Uterus (tissue), 2 donors: Measurements from ENCODE around the gene RUNX1.

Experiments
- POLR2A ChIP-seq, 2 donors: fragments of 450-650 bp; IDR thresholded peaks; one replicate each; pipeline ENCODE4 v1.6.1; 2016; ENCODE audit warnings: antibody characterized with exemption in 2 of 2, mild to moderate bottlenecking in 1 of 2, moderate library complexity in 1 of 2
- TF ChIP-seq, protein P1 (sequence below), 4 experiments: fragments of 200-600 bp in 2 of 4; fragments of 450-650 bp in 2 of 4; sonication (generic) in 2 of 4; IDR thresholded peaks; one replicate each; pipeline ENCODE4 v1.5.1; 2016 to 2019; ENCODE audit warnings: antibody characterized with exemption in 4 of 4, mild to moderate bottlenecking in 2 of 4, moderate library complexity in 1 of 4

GRCh38 chr21:35091496-35091895 is 42.4 kb upstream of the RUNX1 start:
- TF ChIP-seq, protein P1, sequence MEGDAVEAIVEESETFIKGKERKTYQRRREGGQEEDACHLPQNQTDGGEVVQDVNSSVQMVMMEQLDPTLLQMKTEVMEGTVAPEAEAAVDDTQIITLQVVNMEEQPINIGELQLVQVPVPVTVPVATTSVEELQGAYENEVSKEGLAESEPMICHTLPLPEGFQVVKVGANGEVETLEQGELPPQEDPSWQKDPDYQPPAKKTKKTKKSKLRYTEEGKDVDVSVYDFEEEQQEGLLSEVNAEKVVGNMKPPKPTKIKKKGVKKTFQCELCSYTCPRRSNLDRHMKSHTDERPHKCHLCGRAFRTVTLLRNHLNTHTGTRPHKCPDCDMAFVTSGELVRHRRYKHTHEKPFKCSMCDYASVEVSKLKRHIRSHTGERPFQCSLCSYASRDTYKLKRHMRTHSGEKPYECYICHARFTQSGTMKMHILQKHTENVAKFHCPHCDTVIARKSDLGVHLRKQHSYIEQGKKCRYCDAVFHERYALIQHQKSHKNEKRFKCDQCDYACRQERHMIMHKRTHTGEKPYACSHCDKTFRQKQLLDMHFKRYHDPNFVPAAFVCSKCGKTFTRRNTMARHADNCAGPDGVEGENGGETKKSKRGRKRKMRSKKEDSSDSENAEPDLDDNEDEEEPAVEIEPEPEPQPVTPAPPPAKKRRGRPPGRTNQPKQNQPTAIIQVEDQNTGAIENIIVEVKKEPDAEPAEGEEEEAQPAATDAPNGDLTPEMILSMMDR (IDR thresholded peaks at IDR 0.05), result no peak
- TF ChIP-seq POLR2A (IDR thresholded peaks at IDR 0.05), result no peak
